ENCODE data around the gene VNN1.
"Not testable (repeated sequence)": the region's sequence is repeated elsewhere in the genome, so short reads cannot be mapped to it uniquely, and the experiment has no call there.

VNN1 gene

DNA sequence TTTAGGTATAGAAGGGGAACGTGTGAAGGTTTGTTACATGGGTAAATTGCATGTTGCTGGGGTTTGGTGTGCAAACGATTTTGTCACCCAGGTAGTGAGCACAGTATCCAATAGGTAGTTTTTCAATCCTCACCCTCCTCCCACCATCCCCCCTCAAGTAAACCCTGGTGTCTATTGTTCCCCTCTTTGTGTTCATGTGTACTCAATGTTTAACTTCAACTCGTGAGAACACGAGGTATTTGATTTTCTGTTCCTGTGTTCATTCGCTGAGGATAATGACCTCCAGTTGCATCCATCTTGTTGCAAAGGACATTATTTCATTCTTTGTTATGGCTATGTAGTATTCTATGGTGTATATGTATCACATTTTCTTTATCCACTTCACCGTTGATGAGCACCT is 11.6 kb upstream of the VNN1 start:
- no peak for DNase-seq (ENCODE audit: low spot score)

GRCh38 chr6:132719736-132720448 is 6.0 kb upstream of the VNN1 start:
- DNase-seq (ENCODE audit: low spot score) = no peak

- DNase-seq (ENCODE audit: low spot score) = no peak
Measured at GRCh38 chr6:132715881-132716637, 2.2 kb upstream of the VNN1 start.

DNA sequence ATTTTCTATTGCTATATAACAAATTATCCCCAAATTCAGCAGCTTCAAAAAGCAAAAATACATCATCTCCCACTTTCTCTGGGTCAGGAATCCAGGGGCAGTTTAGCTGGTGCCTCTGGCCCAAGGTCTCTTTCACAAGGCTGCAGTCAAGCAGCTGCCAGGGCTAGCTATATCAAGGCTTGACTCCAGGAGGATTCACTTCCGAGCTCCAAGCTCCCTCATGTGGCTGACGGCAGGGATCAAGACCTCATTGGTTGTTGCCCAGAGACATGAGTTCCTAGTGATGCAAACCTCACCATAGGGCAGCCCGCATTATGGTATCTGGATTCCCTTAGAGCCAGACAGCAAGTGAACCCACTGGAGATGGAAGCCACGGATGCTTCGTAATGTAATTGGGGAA is 1.3 kb upstream of the VNN1 start:
- DNase-seq (ENCODE audit: low spot score) = peak; percentile 75

DNA sequence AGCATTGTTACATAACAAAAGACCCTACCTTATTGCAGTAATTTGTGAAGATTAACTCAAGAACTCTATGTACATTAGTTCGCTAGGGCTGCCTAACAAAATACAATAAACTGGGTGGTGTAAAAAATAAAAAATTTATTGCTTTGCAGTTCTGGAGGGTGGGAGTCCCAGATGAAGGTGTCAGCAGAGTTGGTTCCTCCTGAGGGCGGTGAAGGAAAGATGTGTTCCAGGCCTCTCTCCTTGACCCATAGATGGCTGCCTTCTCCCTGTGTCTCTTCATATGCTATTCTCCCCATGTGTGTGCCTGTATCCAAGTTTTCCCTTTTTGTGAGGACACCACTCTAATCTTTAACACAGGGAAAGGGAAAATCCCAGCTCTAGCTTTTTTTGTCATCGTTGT is 305 bp upstream of the VNN1 start:
- DNase-seq (ENCODE audit: low spot score) = no peak

GRCh38 chr6:132712366-132712765 is 1.5 kb downstream of the VNN1 start:
- no peak for DNase-seq (ENCODE audit: low spot score)

DNA sequence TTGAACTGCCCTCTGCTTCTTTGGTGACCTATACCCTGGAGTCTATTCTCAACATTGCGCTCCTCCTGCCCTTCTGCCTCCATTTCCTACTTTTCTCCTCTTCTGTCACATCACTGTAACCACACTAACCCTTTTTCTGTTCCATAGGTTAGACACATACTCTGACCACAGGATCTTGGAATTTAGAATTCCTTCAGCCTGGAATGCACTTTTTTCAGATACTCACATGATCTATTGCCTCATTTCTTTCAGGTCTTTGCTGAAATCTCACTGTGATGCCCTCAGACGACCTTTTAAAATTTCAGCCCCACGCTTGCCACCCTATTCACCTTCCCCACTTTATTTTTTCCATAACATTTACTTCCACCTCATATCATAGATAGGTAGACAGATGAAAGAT is 5.1 kb downstream of the VNN1 start:
- no peak for DNase-seq (ENCODE audit: low spot score)

DNA sequence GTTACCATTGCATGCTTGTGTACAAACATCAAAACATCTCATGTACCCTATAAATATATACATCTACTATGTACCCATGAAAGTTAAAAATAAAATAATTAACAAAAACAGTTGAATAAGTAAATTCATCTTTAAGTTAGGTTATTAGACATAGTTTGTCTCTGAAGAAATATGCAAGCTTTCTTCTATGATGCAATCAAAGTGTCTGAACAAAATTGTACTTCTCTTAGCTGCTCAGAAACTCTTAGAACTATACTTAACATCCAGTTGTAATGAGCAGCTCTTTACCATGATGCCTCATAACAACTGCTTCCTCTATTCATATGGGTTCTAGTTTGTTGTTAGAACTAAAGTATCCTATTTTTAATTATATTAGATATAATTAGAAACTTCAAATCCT is 5.9 kb downstream of the VNN1 start:
- DNase-seq (ENCODE audit: low spot score) = no peak

DNA sequence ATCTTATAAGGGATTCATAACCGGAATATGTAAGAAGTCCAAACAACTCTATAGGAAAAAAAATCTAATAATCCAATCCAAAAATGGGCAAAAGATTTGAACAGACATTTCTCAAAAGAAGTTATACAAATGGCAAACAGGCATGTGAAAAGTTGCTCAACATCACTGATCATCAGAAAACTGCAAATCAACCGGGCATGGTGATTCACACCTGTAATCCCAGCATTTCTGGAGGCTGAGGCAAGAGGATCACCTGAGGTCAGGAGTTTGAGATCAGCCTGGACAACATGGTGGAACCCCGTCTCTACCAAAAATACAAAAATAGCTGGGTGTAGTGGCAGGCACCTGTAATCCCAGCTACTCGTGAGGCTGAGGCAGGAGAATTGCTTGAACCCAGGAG is 7.1 kb downstream of the VNN1 start:
- DNase-seq (ENCODE audit: low spot score) = not testable (repeated sequence)

- DNase-seq (ENCODE audit: low spot score) = no peak
Measured at GRCh38 chr6:132703936-132704335, 9.9 kb downstream of the VNN1 start.

DNA sequence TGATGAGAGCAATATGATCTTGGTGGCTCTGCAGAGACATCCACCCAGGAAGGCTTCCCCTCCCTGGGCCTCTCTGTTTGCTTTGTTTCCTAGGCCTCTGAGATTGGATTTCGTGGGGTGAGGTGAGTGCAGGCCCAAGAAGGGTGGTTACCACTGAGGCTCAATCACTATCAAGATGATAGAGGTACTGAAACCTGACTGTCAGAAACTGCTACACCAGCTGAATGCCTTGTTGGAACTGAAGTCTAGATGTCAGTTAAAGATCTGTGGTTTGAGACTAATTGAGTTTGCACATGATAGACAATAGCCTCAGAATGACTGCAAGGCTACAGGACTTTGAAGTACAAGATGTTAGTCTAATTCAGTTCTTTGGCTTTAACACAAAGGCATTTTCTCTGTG is 15.2 kb downstream of the VNN1 start:
- no peak for DNase-seq (ENCODE audit: low spot score)

DNA sequence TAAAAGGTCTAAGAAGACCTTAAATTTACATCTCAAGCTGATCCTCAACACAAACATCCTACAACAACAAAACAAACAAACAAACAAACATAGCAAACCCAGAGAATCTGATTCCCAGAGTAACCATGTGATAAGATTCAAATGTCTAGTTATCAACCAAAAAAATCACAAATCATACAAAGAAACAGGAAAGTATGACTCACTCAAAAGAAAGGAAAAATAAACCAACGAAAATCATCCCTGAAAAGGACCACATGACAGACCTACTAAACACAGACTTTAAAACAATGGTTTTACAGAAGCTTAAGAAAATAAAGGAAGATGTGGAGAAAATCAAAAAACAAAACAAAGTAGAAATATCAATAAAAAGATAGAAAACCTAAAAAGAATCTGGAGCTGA is 18.1 kb downstream of the VNN1 start:
- DNase-seq (ENCODE audit: low spot score) = no peak

DNA sequence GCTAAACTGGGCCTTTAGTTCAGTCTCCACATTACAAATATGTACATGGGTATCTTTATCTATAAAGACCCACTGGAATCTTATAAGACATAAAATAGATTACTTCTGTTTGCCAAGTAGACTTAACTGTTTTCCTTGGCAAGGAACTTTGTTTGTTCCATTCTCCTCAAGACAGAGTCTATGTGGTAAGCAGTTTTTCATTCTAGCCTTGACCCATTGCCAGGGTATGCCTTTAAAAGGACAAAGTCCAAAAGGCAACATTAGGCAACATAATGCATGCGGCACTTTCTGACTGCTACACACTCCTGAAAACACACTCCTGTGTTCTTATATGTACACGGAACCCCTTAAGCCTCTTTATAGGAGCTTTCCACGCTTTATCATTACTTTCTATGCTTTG is 20.4 kb downstream of the VNN1 start:
- DNase-seq (ENCODE audit: low spot score) = no peak

DNA sequence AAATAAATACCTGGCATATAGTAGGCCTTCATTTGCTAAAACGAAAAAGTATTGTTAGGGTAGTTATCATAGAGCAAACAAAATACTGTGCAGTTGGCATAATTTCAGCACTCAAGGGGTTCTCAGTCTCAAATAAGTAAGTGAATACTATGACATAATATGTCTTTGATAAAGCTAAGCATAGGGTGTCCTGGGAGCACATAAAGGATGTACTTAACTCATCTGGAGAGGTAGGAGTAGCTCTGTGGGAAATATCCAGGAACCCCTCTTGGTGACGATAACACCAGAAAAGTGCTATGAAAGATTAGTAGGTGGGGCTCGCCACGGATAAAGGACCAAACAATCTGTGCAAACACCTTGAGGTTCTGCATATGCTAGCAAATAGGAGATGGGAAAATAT is 23.2 kb downstream of the VNN1 start:
- DNase-seq (ENCODE audit: low spot score) = no peak

- no peak for DNase-seq (ENCODE audit: low spot score)
Measured at GRCh38 chr6:132687306-132687705, 26.5 kb downstream of the VNN1 start.

DNA sequence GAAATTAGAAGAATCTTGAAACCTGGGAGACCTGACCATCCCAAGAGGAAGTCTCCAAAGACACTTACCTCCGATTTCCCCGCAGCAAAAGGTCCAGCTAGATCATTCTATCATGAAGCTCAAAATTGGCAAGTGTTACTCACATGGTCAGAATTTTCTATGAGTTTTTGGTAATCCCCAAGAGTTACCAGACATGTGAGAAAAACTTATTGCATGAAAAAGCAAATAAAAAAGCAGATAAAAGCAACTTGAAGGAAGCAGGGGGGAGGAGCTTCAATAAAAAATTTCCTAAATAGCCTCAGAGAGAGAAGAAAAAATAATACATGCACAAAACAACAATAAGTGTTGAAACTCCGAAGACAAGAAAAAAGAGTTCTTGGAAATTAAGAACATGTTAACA is 27.3 kb downstream of the VNN1 start:
- DNase-seq (ENCODE audit: low spot score) = no peak

DNA sequence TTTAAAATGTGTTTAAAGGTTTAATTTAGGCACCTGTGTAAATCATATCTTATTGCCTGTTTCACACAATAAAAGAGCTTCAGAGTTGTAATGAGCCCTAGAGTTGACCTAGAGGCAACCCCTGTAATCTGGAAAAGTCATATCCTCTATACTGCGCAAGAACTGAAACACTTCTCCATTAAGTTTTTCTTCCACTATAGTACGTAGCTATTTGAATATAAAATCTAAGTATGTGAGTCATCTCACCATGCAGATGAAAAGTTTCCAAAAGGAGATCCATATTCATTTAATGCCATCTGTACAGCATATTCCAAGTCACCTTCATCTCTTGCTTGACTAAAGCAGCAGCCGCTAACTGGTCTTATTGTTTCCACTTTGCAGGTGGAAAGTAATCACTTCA is 28.8 kb downstream of the VNN1 start:
- no peak for DNase-seq (ENCODE audit: low spot score)

DNA sequence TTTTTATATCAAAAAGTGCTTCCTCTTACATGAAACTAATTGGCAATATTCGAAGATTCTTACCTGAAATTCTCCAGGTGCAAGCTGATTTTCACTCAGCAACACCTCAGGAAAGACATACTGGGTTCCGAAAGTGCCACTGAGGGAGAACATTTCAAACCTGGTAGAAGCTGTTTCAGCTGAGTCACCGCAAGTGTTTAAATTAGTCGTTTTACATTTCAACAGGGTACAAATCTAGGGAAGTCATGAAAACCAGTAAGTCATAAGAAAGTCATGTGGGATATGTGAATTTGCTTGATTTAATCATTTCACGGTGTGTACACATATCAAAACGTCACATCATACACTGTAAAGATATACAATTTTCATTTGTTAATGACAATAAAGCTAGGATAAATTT is 29.6 kb downstream of the VNN1 start:
- no peak for DNase-seq (ENCODE audit: low spot score)

GRCh38 chr6:132683543-132683942 is 30.3 kb downstream of the VNN1 start:
- DNase-seq (ENCODE audit: low spot score) = no peak

- DNase-seq (ENCODE audit: low spot score) = not testable (repeated sequence)
Measured at GRCh38 chr6:132679094-132679493, 34.8 kb downstream of the VNN1 start.

- no peak for DNase-seq (ENCODE audit: low spot score)
Measured at GRCh38 chr6:132675749-132676148, 38.1 kb downstream of the VNN1 start.

GRCh38 chr6:132675002-132675401 is 38.9 kb downstream of the VNN1 start:
- no peak for DNase-seq (ENCODE audit: low spot score)

DNA sequence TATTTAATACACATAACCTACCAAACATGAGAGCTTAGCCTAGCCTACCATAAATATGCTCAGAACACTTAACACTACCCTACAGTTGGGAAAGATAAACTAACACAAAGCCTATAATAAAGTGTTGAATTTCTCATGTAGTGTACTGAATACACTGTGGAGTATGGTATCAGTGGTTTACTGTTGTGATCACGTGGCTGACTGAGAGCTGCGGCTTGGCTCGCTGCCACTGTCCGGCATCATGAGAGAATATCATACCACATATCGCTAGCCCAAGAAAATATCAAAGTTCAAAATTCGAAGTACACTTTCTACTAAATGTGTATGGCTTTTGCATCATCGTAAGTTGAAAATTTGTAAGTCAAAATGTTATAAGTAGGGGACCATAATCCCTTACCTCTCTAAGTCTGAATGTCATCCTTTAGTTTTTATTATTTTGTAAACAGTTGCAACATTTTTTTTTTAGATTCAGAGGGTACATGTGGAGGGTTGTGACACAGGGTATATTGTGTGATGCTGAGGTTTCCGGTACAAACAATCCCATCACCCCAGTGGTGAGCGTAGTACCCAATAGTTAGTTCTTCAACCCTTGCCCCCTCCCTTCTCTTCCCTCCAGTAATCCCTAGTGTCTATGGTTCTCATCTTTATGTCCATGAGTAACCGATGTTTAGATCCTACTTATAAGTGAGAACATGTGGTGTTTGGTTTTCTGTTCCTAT is 40.3 kb downstream of the VNN1 start:
- DNase-seq (ENCODE audit: low spot score) = no peak
